Mesothelial cell of epicardium (in vitro differentiated cells): ENCODE results near the gene TMEM178B. TPM values are rescaled to one million over a fixed set of nuclear protein-coding genes. Genes with fewer than 3 reads are reported as not detected.

Experiments used
- DNase-seq, 2 experiments: peaks; one replicate each; pipeline ENCODE4 v3.0.0; 2021; ENCODE audit warnings: low spot score in 2 of 2; ENCODE audit not compliant: unreplicated experiment in 2 of 2
- H3K27ac Mint-ChIP-seq: 2 replicates; pipeline ENCODE4 v1.8.0; 2021; ENCODE audit warnings: mixed read lengths
- H3K27me3 Mint-ChIP-seq: 2 replicates; pipeline ENCODE4 v1.8.0; 2021; ENCODE audit warnings: low read depth, mixed read lengths
- H3K36me3 Mint-ChIP-seq: 2 replicates; pipeline ENCODE4 v1.8.0; 2021; ENCODE audit warnings: mixed read lengths
- H3K4me1 Mint-ChIP-seq: 2 replicates; pipeline ENCODE4 v1.8.0; 2021; ENCODE audit warnings: mixed read lengths
- H3K4me3 Mint-ChIP-seq: 2 replicates; pipeline ENCODE4 v1.8.0; 2021; ENCODE audit warnings: mild to moderate bottlenecking, moderate library complexity, mixed read lengths
- H3K9me3 Mint-ChIP-seq: 2 replicates; pipeline ENCODE4 v1.8.0; 2021; ENCODE audit warnings: mixed read lengths
- CTCF ChIP-seq: fragments of 200-600 bp; sonication (generic); IDR thresholded peaks from one replicate; pipeline ENCODE4 v1.5.0; 2021; ENCODE audit warnings: antibody characterized with exemption; ENCODE audit not compliant: unreplicated experiment
- total RNA-seq: library from RNA; stranded (reverse); gene quantifications from 3 replicates; pipeline ENCODE4 v1.2.1, GENCODE V29; 2021

Gene TMEM178B
- total RNA-seq, 1 donor from 2014 or later = 0.16 TPM

- Mint-ChIP-seq H3K9me3 (peaks cover 3% of the 10 kb centered on the region), H3K4me3 (no peak overlapping the region), H3K4me1 (peaks cover 29% of the 10 kb centered on the region), H3K27me3 (no peaks in the 10 kb centered on the region), H3K27ac (no peak overlapping the region), H3K36me3 (no peaks in the 10 kb centered on the region)
- DNase-seq = no peak
- TF ChIP-seq CTCF = no peak
Observed at GRCh38 chr7:141361479-141361878, 287.6 kb downstream of the TMEM178B start.

DNA sequence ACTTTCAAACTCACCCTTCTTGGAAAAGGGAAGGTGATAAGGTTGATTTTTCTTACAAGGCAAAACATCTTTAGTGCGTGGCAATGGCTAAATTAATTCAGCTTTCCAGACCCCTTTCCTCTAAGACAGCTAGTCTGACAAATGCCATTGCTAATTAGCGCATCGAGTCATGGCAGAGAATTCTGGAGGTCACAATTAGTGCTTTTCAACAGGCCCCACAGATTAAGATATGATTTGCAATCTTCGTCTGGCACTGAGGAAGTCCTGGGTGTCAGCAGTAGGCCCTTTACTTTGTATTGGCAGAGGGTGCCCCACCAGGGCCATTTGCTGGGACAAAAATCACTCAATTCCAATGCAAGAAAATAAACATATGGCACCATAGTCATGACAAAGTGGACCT lies 288.1 kb downstream of the TMEM178B start:
- H3K4me1 Mint-ChIP-seq = peaks cover 32% of the 10 kb centered on the region

GRCh38 chr7:141362580-141363435 lies 288.9 kb downstream of the TMEM178B start:
- Mint-ChIP-seq H3K9me3 (peaks cover 3% of the 10 kb centered on the region), H3K4me1 (peaks cover 32% of the 10 kb centered on the region), H3K27me3 (no peaks in the 10 kb centered on the region), H3K4me3 (no peak overlapping the region), H3K36me3 (no peaks in the 10 kb centered on the region), H3K27ac (no peak overlapping the region)
- no peak for DNase-seq
- no peak for TF ChIP-seq CTCF

More for the DNA sequence above, 288.1 kb downstream of the TMEM178B start:
- H3K36me3 Mint-ChIP-seq = no peaks in the 10 kb centered on the region
- TF ChIP-seq CTCF = no peak
- no peaks in the 10 kb centered on the region for H3K27me3 Mint-ChIP-seq
- H3K9me3 Mint-ChIP-seq = peaks cover 3% of the 10 kb centered on the region
- H3K4me3 Mint-ChIP-seq = no peak overlapping the region
- H3K27ac Mint-ChIP-seq = no peak overlapping the region
- DNase-seq = no peak

DNA sequence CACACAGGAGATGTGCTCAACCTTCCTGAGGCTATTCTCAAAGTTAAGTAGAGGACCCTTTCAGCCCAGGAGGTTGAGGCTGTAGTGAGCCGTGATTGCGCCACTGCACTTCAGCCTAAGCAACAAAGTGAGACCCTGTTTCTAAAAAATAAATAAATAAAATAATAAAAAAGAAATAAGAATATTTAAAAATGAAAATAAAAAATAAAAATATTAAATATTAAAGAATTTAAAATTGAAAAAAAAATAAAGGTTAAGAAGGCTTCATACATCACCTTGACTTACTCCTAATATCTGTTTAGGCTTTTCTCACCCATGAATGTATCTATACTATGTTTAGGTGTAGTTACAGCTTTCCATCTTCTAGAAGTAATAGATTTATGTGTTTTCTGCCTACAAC lies 289.9 kb downstream of the TMEM178B start:
- no peaks in the 10 kb centered on the region for H3K36me3 Mint-ChIP-seq
- H3K27ac Mint-ChIP-seq = no peak overlapping the region
- H3K4me3 Mint-ChIP-seq = no peak overlapping the region
- peaks cover 32% of the 10 kb centered on the region for H3K4me1 Mint-ChIP-seq
- peaks cover 3% of the 10 kb centered on the region for H3K9me3 Mint-ChIP-seq
- no peak for TF ChIP-seq CTCF
- DNase-seq = no peak
- H3K27me3 Mint-ChIP-seq = no peaks in the 10 kb centered on the region

DNA sequence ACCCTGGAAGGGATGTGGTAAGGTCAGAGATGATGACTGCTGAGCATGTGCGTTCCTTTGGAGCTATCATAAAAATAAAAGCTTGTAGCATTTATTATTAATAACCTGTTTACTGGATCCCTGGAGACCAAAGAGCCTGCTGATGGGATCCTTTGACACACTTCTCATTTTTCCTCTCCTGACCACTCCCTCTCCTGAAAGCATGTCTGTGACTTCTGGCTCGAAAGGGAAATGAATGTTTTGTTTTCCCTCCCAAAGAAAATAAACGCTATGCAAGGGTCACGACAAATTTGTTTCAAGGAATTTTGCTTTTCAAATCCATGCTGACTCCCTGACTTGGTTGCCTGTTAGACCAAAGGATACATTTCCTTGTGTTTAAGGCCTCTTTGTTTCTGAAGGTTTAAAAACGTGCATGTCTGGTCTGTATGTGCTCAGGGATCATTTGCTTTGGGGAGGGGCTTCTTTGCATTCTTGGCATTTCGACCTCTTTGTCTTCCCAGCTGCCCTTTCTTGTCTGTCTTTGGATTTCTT lies 292.3 kb downstream of the TMEM178B start:
- no peak for TF ChIP-seq CTCF
- Mint-ChIP-seq H3K36me3 (no peaks in the 10 kb centered on the region), H3K4me1 (peaks cover 26% of the 10 kb centered on the region), H3K27me3 (no peaks in the 10 kb centered on the region), H3K9me3 (no peaks in the 10 kb centered on the region), H3K27ac (peak overlapping the region; percentile 52), H3K4me3 (no peak overlapping the region)
- no peak for DNase-seq
